Glutamatergic neuron (in vitro differentiated cells): ENCODE data around the gene ZFAND3. TPM values are rescaled to one million over a fixed set of nuclear protein-coding genes. Genes with fewer than 3 reads are reported as not detected.

Experiments used
- DNase-seq: peaks from one replicate; pipeline ENCODE4 v3.0.0; 2022
- H3K27ac Mint-ChIP-seq: one replicate; pipeline ENCODE4 v1.8.0; 2020; ENCODE audit warnings: mild to moderate bottlenecking, mixed read lengths, inconsistent platforms; ENCODE audit not compliant: unreplicated experiment
- H3K27me3 Mint-ChIP-seq: one replicate; pipeline ENCODE4 v1.8.0; 2020; ENCODE audit warnings: mild to moderate bottlenecking, moderate library complexity, mixed read lengths, inconsistent platforms; ENCODE audit not compliant: unreplicated experiment
- H3K36me3 Mint-ChIP-seq: one replicate; pipeline ENCODE4 v1.8.0; 2020; ENCODE audit warnings: mild to moderate bottlenecking, mixed read lengths, inconsistent platforms; ENCODE audit not compliant: unreplicated experiment
- H3K4me1 Mint-ChIP-seq: one replicate; pipeline ENCODE4 v1.8.0; 2020; ENCODE audit warnings: mild to moderate bottlenecking, low read depth, mixed read lengths, inconsistent platforms; ENCODE audit not compliant: unreplicated experiment
- H3K4me3 Mint-ChIP-seq: one replicate; pipeline ENCODE4 v1.8.0; 2020; ENCODE audit warnings: mild to moderate bottlenecking, mixed read lengths, inconsistent platforms; ENCODE audit not compliant: unreplicated experiment
- H3K9me3 Mint-ChIP-seq: one replicate; pipeline ENCODE4 v1.8.0; 2020; ENCODE audit warnings: mild to moderate bottlenecking, moderate library complexity, mixed read lengths, inconsistent platforms; ENCODE audit not compliant: unreplicated experiment
- CTCF ChIP-seq: fragments of 200-600 bp; sonication (generic); IDR thresholded peaks from one replicate; pipeline ENCODE4 v1.5.0; 2021; ENCODE audit not compliant: partially characterized antibody, unreplicated experiment
- total RNA-seq: library from RNA; stranded (reverse); fragmentation: NEBNext Ultra II Directional; extraction: Animal tissue kit (Norgen Biotek cat#: 25700); gene quantifications from one replicate; pipeline ENCODE4 v1.2.1, GENCODE V29; 2021; ENCODE audit not compliant: unreplicated experiment

ZFAND3 gene
- total RNA-seq, 1 donor from 2014 or later, result 115 TPM

- no peak for DNase-seq
- H3K36me3 Mint-ChIP-seq, result no peaks in the 10 kb centered on the region
- H3K9me3 Mint-ChIP-seq, result peaks cover 4% of the 10 kb centered on the region
- H3K27ac Mint-ChIP-seq, result no peak overlapping the region
- peaks cover 11% of the 10 kb centered on the region for H3K4me1 Mint-ChIP-seq
- peaks cover 3% of the 10 kb centered on the region for H3K27me3 Mint-ChIP-seq
- no peak for TF ChIP-seq CTCF
- no peak overlapping the region for H3K4me3 Mint-ChIP-seq
These were observed 31.3 kb downstream of the ZFAND3 start for GRCh38 chr6:37850728-37851285.

- Mint-ChIP-seq H3K4me3 (no peak overlapping the region), H3K27me3 (peaks cover 3% of the 10 kb centered on the region), H3K9me3 (peaks cover 4% of the 10 kb centered on the region), H3K36me3 (no peaks in the 10 kb centered on the region), H3K27ac (no peak overlapping the region), H3K4me1 (peaks cover 11% of the 10 kb centered on the region)
- DNase-seq, result no peak
- no peak for TF ChIP-seq CTCF
These were observed 32.5 kb downstream of the ZFAND3 start for GRCh38 chr6:37851997-37852524.

GRCh38 chr6:37856285-37856684 is 36.8 kb downstream of the ZFAND3 start:
- no peaks in the 10 kb centered on the region for H3K9me3 Mint-ChIP-seq
- no peak for DNase-seq
- no peak overlapping the region for H3K4me3 Mint-ChIP-seq
- no peak for TF ChIP-seq CTCF
- H3K36me3 Mint-ChIP-seq, result no peaks in the 10 kb centered on the region
- H3K27me3 Mint-ChIP-seq, result no peaks in the 10 kb centered on the region
- peaks cover 7% of the 10 kb centered on the region for H3K4me1 Mint-ChIP-seq
- no peak overlapping the region for H3K27ac Mint-ChIP-seq

- Mint-ChIP-seq H3K36me3 (no peaks in the 10 kb centered on the region), H3K4me3 (no peak overlapping the region)
These were observed 38.8 kb downstream of the ZFAND3 start for GRCh38 chr6:37858363-37858762.

More at GRCh38 chr6:37858363-37858762, 38.8 kb downstream of the ZFAND3 start:
- TF ChIP-seq CTCF, result no peak
- Mint-ChIP-seq H3K27ac (no peak overlapping the region), H3K4me1 (peaks cover 6% of the 10 kb centered on the region), H3K9me3 (no peaks in the 10 kb centered on the region), H3K27me3 (no peaks in the 10 kb centered on the region)
- DNase-seq, result no peak
